Prostate gland (tissue), 2 donors: ENCODE data around the gene ANGPTL2.

Experiments
- POLR2A ChIP-seq: fragments of 450-650 bp; IDR thresholded peaks from one replicate; pipeline ENCODE4 v1.6.1; 2016; ENCODE audit warnings: antibody characterized with exemption, mild to moderate bottlenecking
- POLR2AphosphoS5 ChIP-seq: sonication (generic); formaldehyde crosslinking; IDR thresholded peaks from one replicate; pipeline ENCODE4 v1.6.1; 2017; ENCODE audit warnings: antibody characterized with exemption
- TF ChIP-seq, protein P1 (sequence below), 4 experiments: fragments of 200-600 bp in 2 of 4; fragments of 450-650 bp in 2 of 4; sonication (generic) in 2 of 4; IDR thresholded peaks; 1 replicate in 3 of 4; 2 replicates in 1 of 4; pipeline ENCODE4 v1.5.1; 2016 to 2019; ENCODE audit warnings: antibody characterized with exemption in 4 of 4, mild to moderate bottlenecking in 2 of 4, moderate library complexity in 2 of 4

GRCh38 chr9:127140181-127140580, 17.7 kb upstream of the ANGPTL2 start:
- TF ChIP-seq, protein P1, sequence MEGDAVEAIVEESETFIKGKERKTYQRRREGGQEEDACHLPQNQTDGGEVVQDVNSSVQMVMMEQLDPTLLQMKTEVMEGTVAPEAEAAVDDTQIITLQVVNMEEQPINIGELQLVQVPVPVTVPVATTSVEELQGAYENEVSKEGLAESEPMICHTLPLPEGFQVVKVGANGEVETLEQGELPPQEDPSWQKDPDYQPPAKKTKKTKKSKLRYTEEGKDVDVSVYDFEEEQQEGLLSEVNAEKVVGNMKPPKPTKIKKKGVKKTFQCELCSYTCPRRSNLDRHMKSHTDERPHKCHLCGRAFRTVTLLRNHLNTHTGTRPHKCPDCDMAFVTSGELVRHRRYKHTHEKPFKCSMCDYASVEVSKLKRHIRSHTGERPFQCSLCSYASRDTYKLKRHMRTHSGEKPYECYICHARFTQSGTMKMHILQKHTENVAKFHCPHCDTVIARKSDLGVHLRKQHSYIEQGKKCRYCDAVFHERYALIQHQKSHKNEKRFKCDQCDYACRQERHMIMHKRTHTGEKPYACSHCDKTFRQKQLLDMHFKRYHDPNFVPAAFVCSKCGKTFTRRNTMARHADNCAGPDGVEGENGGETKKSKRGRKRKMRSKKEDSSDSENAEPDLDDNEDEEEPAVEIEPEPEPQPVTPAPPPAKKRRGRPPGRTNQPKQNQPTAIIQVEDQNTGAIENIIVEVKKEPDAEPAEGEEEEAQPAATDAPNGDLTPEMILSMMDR (IDR thresholded peaks at IDR 0.05), result no peak
- TF ChIP-seq POLR2A, result no peak
- TF ChIP-seq POLR2AphosphoS5, result no peak
